NCI-H82 (cell line): ENCODE results near the gene SF3B1.
"Not testable (repeated sequence)": the region's sequence is repeated elsewhere in the genome, so short reads cannot be mapped to it uniquely, and the experiment has no call there.

Experiments used
- DNase-seq: peaks from one replicate; lab custom pipeline; 2025; lab: John Stamatoyannopoulos, UW

The SF3B1 gene

GRCh38 chr2:197378494-197379307 lies 56.1 kb downstream of the SF3B1 start:
- DNase-seq = peak; percentile 75

- DNase-seq = no peak
Measured at GRCh38 chr2:197378086-197378485, 56.7 kb downstream of the SF3B1 start.

- DNase-seq = no peak
Measured at GRCh38 chr2:197377670-197378069, 57.2 kb downstream of the SF3B1 start.

DNA sequence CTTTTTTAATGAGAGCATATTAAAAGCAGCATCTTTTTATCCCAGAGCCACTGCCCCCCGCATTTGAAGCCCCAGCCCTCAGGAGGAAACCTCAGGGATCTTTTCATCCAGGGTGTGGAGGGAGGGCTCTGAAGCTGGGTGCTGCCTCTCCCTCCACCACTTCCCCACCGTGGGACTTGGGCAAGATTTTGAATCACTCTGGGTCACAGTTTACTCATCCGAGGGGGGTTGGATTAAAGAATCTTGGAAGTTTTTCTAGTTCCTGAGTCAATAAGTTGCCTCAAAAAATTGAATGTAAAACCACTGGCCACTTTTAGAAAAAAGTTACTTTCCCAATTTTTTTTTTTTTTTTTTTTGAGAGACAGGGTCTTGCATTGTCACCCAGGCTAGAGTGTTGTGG lies 62.2 kb downstream of the SF3B1 start:
- no peak for DNase-seq

- DNase-seq = not testable (repeated sequence)
Measured at GRCh38 chr2:197370664-197371063, 64.2 kb downstream of the SF3B1 start.

DNA sequence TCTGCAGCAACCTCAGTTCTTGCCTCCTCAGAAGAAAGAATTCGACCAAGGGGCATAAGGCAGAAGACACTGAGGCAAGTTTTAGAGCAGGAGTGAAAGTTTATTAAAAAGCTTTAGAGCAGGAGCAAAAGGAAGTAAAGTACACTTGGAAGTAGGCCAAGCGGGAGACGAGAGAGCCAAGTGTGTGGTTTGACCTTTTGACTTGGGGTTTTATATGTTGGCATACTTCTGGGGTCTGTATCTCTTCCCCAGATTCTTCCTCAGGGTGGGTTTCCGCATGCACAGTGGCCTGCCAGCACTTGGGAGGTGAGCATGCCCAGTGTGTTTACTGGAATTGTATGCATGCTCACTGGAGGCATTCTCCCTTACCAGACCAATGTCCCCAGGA lies 64.9 kb downstream of the SF3B1 start:
- DNase-seq = no peak

- DNase-seq = no peak
Measured at GRCh38 chr2:197369228-197369932, 65.4 kb downstream of the SF3B1 start.

- DNase-seq = no peak
Measured at GRCh38 chr2:197368412-197368811, 66.4 kb downstream of the SF3B1 start.

DNA sequence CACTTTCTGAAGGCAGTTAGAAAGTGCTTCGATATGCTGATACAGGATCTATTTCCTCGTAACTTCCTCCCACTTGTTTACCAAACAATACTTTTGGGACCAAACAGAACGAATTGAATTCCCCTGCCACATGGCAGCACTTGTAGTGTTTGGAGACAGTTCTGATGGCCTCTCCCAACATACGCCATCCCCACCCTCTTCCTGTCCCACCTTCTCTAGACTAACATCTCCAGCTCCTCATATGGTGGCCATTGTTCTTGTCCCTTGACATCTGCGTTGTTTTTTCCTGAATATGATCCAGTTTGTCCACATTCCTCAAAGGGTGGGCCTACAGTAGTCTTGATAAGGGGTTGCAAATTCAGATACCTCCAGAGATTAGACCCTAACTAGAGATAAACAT lies 70.8 kb downstream of the SF3B1 start:
- no peak for DNase-seq

DNA sequence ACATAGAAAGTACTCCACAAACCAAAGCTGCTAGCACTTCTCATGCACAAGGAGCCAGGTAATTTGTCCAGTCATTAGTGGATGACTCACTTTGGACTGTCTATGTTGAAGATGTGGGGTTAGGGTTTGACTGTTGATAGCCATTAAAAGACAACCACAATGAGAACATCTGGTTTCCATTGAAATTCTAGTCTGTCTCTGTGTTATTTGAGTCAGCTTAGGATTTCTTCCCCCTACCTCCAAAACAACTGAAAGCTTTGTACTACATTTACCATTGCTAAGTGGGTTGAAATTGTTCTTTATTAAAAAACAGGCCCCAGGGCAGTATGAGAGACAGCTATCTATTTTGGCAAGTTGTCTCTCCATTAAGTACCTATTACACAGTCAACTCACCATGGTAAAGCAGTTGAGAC lies 74.1 kb downstream of the SF3B1 start:
- no peak for DNase-seq

- DNase-seq = no peak
Measured at GRCh38 chr2:197359859-197360258, 75.0 kb downstream of the SF3B1 start.

DNA sequence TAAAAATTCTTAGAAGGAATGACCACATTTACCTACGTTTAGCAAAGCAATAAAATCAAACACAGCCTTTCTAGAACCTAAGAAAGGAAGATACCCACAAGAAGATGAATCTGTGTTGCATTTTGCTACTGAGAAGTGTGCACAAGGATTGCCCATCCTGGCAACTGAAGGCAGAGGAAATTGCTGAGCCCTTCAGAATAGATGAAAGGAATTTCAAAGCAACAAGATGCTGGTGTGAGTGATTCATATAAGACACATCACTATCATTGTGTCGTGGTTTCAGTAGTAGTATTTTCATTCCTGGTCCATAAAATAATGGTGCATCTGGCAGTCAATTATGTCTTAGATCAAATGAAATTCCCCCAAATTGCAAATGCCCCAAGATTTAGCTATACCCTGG lies 75.9 kb downstream of the SF3B1 start:
- no peak for DNase-seq

- DNase-seq = no peak
Measured at GRCh38 chr2:197357986-197358385, 76.8 kb downstream of the SF3B1 start.

DNA sequence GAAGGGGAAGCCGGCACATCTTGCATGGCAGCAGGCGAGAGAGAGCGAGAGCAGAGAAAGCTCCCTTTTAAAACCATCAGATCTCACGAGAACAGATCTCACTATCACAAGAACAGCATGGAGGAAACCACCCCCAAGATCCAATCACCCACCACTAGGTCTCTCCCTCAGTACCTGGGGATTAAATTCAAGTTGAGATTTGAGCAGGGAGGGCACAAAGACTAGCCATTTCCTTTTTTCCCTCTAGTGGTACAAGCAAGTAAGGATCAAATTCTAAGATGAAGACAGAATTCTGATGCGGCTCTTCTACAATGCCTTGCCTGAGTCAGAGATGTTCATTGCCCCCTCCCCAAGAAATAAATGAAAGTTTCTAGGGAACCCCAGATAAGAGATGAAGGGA lies 78.7 kb downstream of the SF3B1 start:
- DNase-seq = peak; percentile 56

GRCh38 chr2:197354169-197354558 lies 80.7 kb downstream of the SF3B1 start:
- no peak for DNase-seq

- no peak for DNase-seq
Measured at GRCh38 chr2:197353393-197354168, 81.2 kb downstream of the SF3B1 start.

DNA sequence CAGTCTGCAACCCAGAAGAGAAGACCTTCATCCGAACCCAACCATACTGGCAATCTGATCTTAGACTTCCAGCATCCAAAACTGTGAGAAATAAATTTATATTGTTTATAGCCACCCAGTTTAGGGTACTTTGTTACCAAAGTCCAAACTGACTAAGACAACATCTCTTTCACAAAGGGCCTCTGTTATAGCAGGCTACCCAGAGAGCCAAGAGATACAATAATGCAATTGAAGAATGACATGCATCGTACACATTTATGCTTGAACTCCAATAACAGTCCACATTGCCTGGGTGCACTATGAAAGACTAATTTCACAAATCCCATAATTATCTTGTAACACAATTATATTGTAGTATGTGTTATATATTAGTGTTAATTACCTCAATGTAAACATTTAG lies 85.1 kb downstream of the SF3B1 start:
- DNase-seq = no peak

DNA sequence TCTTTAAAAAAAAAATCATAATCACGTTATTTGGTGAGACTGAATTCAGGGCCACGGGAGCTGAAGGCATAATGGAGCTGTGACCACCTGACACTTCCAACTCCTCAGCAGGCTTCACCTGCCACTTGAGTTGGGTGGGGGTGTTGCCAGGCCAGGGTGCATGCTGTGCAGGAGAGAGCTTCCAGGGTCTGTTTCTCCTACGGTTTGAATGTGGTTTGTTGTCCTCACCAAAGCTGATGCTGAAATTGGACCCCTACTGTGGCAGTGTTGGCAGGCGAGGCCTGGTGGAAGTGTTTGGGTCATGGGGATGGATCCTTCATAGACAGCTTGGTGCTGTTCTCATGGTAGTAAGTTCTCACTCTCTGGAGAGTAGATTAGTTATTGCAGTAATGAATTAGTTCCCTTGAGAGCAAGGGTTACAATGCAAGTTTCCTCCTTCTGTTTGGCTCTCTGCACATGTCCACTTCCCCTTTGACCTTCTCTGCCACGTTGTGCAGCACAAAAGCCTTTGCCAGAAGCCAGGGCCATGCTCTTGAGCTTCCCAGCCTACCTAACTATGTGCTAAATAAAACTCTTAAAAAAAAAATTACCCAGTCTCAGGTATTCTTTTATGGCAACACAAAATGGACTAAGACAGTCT lies 86.0 kb downstream of the SF3B1 start:
- DNase-seq = no peak

DNA sequence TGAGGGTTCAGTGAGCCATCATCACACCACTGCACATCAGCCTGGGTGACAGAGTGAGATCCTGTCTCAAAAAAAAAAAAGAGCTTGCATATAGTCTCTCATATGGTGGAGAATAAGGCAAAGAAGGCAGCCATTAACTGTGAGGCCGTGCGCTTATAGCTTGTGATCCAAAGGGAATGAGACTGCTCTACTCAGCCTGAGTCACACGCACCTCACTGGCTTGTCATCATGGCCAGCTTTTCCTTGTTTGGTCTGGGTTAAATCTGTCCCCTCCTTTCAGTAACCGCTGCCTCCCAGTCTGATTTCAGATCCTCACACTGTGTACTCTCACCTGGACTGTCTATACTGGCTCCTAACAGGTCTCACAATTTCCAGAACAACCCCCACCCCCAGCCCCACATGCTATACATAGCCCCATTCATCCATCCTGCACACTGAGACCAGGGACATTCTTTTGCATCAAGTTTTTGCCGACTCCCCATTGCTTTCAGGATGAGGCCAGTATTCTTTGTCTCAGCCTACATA lies 88.9 kb downstream of the SF3B1 start:
- no peak for DNase-seq

GRCh38 chr2:197343968-197344367 lies 90.9 kb downstream of the SF3B1 start:
- not testable (repeated sequence) for DNase-seq

DNA sequence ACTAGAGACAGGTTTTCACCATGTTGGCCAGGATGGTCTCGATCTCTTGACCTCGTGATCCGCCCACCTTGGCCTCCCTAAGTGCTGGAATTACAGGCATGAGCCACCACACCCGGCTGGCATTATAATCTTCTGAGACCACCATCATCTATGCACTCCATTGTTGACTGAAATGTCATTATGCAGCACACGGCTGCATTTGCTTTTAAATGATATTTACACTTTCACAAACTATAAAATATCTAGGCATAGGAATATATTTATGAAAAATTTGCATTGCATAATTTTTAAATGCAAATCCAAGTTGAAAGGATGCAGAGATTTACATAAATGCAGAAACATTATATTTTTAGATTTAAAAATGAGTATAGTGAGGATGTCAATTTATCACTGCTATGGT lies 94.2 kb downstream of the SF3B1 start:
- DNase-seq = no peak
